Measurements from ENCODE around the gene IGF1R. TPM values are rescaled to one million over a fixed set of nuclear protein-coding genes. Genes with fewer than 3 reads are reported as not detected.

The IGF1R gene
- total and polyA plus RNA-seq, 2 of the 13 experiments (the other 11 are each of a cell fraction or from before 2014, with no cell fraction given) = 15.9 to 18.4 TPM

GRCh38 chr15:98812716-98813446 is 164.5 kb downstream of the IGF1R start (continued):
- no peak for TF ChIP-seq MAZ (IDR thresholded peaks at IDR 0.05; ENCODE audit: borderline replicate concordance, low read depth, low read length)
- TF ChIP-seq MAZ (CRISPR knock-in tag; IDR thresholded peaks at IDR 0.05; ENCODE audit: low read depth) = no peak
- TF ChIP-seq ATRX (CRISPR knock-in tag; IDR thresholded peaks at IDR 0.05; ENCODE audit: borderline replicate concordance) = no peak
- no peak for TF ChIP-seq CCDC6 (CRISPR knock-in tag; IDR thresholded peaks at IDR 0.05)
- no peak for TF ChIP-seq REL (CRISPR knock-in tag; conservative IDR thresholded peaks at IDR 0.05)
- TF ChIP-seq, protein P1, sequence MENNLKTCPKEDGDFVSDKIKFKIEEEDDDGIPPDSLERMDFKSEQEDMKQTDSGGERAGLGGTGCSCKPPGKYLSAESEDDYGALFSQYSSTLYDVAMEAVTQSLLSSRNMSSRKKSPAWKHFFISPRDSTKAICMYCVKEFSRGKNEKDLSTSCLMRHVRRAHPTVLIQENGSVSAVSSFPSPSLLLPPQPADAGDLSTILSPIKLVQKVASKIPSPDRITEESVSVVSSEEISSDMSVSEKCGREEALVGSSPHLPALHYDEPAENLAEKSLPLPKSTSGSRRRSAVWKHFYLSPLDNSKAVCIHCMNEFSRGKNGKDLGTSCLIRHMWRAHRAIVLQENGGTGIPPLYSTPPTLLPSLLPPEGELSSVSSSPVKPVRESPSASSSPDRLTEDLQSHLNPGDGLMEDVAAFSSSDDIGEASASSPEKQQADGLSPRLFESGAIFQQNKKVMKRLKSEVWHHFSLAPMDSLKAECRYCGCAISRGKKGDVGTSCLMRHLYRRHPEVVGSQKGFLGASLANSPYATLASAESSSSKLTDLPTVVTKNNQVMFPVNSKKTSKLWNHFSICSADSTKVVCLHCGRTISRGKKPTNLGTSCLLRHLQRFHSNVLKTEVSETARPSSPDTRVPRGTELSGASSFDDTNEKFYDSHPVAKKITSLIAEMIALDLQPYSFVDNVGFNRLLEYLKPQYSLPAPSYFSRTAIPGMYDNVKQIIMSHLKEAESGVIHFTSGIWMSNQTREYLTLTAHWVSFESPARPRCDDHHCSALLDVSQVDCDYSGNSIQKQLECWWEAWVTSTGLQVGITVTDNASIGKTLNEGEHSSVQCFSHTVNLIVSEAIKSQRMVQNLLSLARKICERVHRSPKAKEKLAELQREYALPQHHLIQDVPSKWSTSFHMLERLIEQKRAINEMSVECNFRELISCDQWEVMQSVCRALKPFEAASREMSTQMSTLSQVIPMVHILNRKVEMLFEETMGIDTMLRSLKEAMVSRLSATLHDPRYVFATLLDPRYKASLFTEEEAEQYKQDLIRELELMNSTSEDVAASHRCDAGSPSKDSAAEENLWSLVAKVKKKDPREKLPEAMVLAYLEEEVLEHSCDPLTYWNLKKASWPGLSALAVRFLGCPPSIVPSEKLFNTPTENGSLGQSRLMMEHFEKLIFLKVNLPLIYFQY (CRISPR knock-in tag; IDR thresholded peaks at IDR 0.05; ENCODE audit: borderline replicate concordance) = no peak
- TF ChIP-seq MED1 (CRISPR knock-in tag; IDR thresholded peaks at IDR 0.05) = peak; percentile 87
- TF ChIP-seq CBX1 (IDR thresholded peaks at IDR 0.05; ENCODE audit: low read depth) = no peak
- no peak for TF ChIP-seq FOXP1 (IDR thresholded peaks at IDR 0.05)
- TF ChIP-seq FOXP1 (CRISPR knock-in tag; IDR thresholded peaks at IDR 0.05) = peak; percentile 88
- TF ChIP-seq ZNF550 (CRISPR knock-in tag; IDR thresholded peaks at IDR 0.05; ENCODE audit: borderline replicate concordance) = no peak
- TF ChIP-seq, protein P2, sequence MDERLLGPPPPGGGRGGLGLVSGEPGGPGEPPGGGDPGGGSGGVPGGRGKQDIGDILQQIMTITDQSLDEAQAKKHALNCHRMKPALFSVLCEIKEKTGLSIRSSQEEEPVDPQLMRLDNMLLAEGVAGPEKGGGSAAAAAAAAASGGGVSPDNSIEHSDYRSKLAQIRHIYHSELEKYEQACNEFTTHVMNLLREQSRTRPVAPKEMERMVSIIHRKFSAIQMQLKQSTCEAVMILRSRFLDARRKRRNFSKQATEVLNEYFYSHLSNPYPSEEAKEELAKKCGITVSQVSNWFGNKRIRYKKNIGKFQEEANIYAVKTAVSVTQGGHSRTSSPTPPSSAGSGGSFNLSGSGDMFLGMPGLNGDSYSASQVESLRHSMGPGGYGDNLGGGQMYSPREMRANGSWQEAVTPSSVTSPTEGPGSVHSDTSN (CRISPR knock-in tag; IDR thresholded peaks at IDR 0.05) = no peak
- TF ChIP-seq, protein P3, sequence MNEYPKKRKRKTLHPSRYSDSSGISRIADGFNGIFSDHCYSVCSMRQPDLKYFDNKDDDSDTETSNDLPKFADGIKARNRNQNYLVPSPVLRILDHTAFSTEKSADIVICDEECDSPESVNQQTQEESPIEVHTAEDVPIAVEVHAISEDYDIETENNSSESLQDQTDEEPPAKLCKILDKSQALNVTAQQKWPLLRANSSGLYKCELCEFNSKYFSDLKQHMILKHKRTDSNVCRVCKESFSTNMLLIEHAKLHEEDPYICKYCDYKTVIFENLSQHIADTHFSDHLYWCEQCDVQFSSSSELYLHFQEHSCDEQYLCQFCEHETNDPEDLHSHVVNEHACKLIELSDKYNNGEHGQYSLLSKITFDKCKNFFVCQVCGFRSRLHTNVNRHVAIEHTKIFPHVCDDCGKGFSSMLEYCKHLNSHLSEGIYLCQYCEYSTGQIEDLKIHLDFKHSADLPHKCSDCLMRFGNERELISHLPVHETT (CRISPR knock-in tag; conservative IDR thresholded peaks at IDR 0.05) = no peak
- peak; percentile 72; the same call in 1 of the 2 replicates for TF ChIP-seq PITX1 (CRISPR knock-in tag; IDR thresholded peaks at IDR 0.05)
- no peak for TF ChIP-seq RARG (CRISPR knock-in tag; IDR thresholded peaks at IDR 0.05; ENCODE audit: low read depth)
- no peak for TF ChIP-seq HNRNPUL1 (IDR thresholded peaks at IDR 0.05; ENCODE audit: low read depth, low read length)
- TF ChIP-seq FOXO1 (CRISPR knock-in tag; IDR thresholded peaks at IDR 0.05) = peak; percentile 91
- TF ChIP-seq KDM6A (CRISPR knock-in tag; IDR thresholded peaks at IDR 0.05; ENCODE audit: low read depth) = no peak
- no peak for TF ChIP-seq ZFP37 (CRISPR knock-in tag; IDR thresholded peaks at IDR 0.05; ENCODE audit: borderline replicate concordance)
- no peak for TF ChIP-seq ZNF136 (CRISPR knock-in tag; IDR thresholded peaks at IDR 0.05; ENCODE audit: low read depth)
